ENCODE results near the gene ODAPH. TPM values are rescaled to one million over a fixed set of nuclear protein-coding genes. Genes with fewer than 3 reads are reported as not detected.

Gene ODAPH
- total and polyA plus RNA-seq, 2 donors (not counting 1 experiment from before 2014, with no cell fraction given), result not detected

- Histone ChIP-seq H2AFZ (ENCODE audit: low read length) (no peak overlapping the region), H3K4me2 (ENCODE audit: extremely low read depth, insufficient read depth, low read length) (no peak overlapping the region)
Measured at GRCh38 chr4:75547647-75548387, 8.0 kb upstream of the ODAPH start.

DNA sequence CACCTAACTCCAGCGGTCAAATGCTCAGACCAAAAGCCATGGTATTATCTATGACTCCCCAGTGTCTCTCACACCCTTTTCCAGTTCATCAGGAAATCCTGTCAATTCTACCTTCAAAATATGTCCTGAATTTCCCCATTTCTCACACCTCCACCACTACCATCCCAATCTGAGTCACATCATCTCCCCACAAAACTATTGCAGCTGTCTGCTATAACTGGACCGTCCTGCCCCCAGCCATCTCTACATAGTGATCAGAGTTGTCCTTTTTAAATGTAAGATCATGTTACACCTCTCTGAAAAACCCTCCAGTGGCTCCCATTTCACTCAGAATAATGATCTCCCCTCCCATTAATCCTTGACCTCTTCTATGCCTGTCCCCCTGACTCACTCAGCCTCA lies 6.8 kb upstream of the ODAPH start:
- Histone ChIP-seq H3K4me2 (ENCODE audit: extremely low read depth, insufficient read depth, low read length) (no peak overlapping the region), H4K20me1 (ENCODE audit: control insufficient read depth, extremely low read depth, insufficient read depth, low read length) (no peaks in the 10 kb centered on the region), H3K27me3 (ENCODE audit: control insufficient read depth, insufficient read depth, low read length) (no peaks in the 10 kb centered on the region), H3K79me2 (ENCODE audit: control insufficient read depth, insufficient read depth, low read length) (no peaks in the 10 kb centered on the region), H3K9ac (ENCODE audit: insufficient read depth, low read length) (no peak overlapping the region), H3K36me3 (ENCODE audit: control insufficient read depth, insufficient read depth, low read length) (no peaks in the 10 kb centered on the region), H3K4me3 (replicated peaks in 1 of 4; ENCODE audit: control extremely low read depth in 1 of 4, insufficient read depth in 1 of 4, low read depth in 3 of 4, low read length in 4 of 4) (no peak overlapping the region), H2AFZ (ENCODE audit: low read length) (no peak overlapping the region), H3K4me1 (ENCODE audit: control insufficient read depth, extremely low read depth, insufficient read depth, low read length) (no peaks in the 10 kb centered on the region), H3K9me3 (ENCODE audit: control insufficient read depth, insufficient read depth, low read depth, low read length) (no peaks in the 10 kb centered on the region), H3K27ac (ENCODE audit: insufficient read depth, low read length) (no peak overlapping the region)
- TF ChIP-seq, protein P1, sequence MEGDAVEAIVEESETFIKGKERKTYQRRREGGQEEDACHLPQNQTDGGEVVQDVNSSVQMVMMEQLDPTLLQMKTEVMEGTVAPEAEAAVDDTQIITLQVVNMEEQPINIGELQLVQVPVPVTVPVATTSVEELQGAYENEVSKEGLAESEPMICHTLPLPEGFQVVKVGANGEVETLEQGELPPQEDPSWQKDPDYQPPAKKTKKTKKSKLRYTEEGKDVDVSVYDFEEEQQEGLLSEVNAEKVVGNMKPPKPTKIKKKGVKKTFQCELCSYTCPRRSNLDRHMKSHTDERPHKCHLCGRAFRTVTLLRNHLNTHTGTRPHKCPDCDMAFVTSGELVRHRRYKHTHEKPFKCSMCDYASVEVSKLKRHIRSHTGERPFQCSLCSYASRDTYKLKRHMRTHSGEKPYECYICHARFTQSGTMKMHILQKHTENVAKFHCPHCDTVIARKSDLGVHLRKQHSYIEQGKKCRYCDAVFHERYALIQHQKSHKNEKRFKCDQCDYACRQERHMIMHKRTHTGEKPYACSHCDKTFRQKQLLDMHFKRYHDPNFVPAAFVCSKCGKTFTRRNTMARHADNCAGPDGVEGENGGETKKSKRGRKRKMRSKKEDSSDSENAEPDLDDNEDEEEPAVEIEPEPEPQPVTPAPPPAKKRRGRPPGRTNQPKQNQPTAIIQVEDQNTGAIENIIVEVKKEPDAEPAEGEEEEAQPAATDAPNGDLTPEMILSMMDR (conservative IDR thresholded peaks at IDR 0.05 in 1 of 2, IDR thresholded peaks at IDR 0.05 in 1 of 2; ENCODE audit: low read depth in 1 of 2, low read length in 2 of 2), result no peak
- no peak for TF ChIP-seq EZH2 (IDR thresholded peaks at IDR 0.05; ENCODE audit: low read length, missing control alignments)
- no peak for DNase-seq (ENCODE audit: low read depth in 2 of 2)

More at GRCh38 chr4:75547647-75548387, 8.0 kb upstream of the ODAPH start:
- peak; percentile 29 for DNase-seq (ENCODE audit: low read depth in 2 of 2)
- no peaks in the 10 kb centered on the region for H3K79me2 ChIP-seq (ENCODE audit: control insufficient read depth, insufficient read depth, low read length)
- H3K9ac ChIP-seq (ENCODE audit: insufficient read depth, low read length), result no peak overlapping the region
- H3K27ac ChIP-seq (ENCODE audit: insufficient read depth, low read length), result no peak overlapping the region
- TF ChIP-seq EZH2 (IDR thresholded peaks at IDR 0.05; ENCODE audit: low read length, missing control alignments), result no peak
- TF ChIP-seq, protein P1 (conservative IDR thresholded peaks at IDR 0.05 in 1 of 2, IDR thresholded peaks at IDR 0.05 in 1 of 2; ENCODE audit: low read depth in 1 of 2, low read length in 2 of 2), result no peak
- no peaks in the 10 kb centered on the region for H3K4me1 ChIP-seq (ENCODE audit: control insufficient read depth, extremely low read depth, insufficient read depth, low read length)
- H4K20me1 ChIP-seq (ENCODE audit: control insufficient read depth, extremely low read depth, insufficient read depth, low read length), result no peaks in the 10 kb centered on the region
- H3K27me3 ChIP-seq (ENCODE audit: control insufficient read depth, insufficient read depth, low read length), result no peaks in the 10 kb centered on the region
- H3K9me3 ChIP-seq (ENCODE audit: control insufficient read depth, insufficient read depth, low read depth, low read length), result no peaks in the 10 kb centered on the region
- no peak overlapping the region for H3K4me3 ChIP-seq (replicated peaks in 1 of 4; ENCODE audit: control extremely low read depth in 1 of 4, insufficient read depth in 1 of 4, low read depth in 3 of 4, low read length in 4 of 4)
- no peaks in the 10 kb centered on the region for H3K36me3 ChIP-seq (ENCODE audit: control insufficient read depth, insufficient read depth, low read length)

DNA sequence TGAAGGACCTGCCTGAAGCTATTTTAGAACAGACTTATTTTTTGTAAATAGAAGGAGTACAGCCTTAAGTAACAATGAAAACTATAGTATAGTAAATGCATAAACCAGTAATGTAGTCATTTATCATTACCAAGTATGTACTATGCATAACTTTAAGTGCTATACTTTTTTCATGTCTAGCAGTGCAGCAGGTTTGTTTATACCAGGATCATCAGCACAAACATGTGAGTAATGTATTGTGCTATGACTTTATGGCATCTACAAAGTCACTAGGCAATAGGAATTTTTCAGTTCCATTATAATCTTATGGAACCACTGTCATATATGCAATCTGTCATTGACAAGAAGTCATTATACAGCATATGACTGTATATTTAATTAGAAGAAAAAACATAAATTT lies 3.4 kb upstream of the ODAPH start:
- TF ChIP-seq, protein P1 (conservative IDR thresholded peaks at IDR 0.05 in 1 of 2, IDR thresholded peaks at IDR 0.05 in 1 of 2; ENCODE audit: low read depth in 1 of 2, low read length in 2 of 2), result no peak
- TF ChIP-seq EZH2 (IDR thresholded peaks at IDR 0.05; ENCODE audit: low read length, missing control alignments), result no peak

More for the DNA sequence above, 3.4 kb upstream of the ODAPH start:
- H3K36me3 ChIP-seq (ENCODE audit: control insufficient read depth, insufficient read depth, low read length), result no peaks in the 10 kb centered on the region
- DNase-seq (ENCODE audit: low read depth in 2 of 2), result no peak
- no peaks in the 10 kb centered on the region for H3K27me3 ChIP-seq (ENCODE audit: control insufficient read depth, insufficient read depth, low read length)
- H3K4me3 ChIP-seq (replicated peaks in 1 of 4; ENCODE audit: control extremely low read depth in 1 of 4, insufficient read depth in 1 of 4, low read depth in 3 of 4, low read length in 4 of 4), result no peak overlapping the region
- H3K9ac ChIP-seq (ENCODE audit: insufficient read depth, low read length), result no peak overlapping the region
- no peak overlapping the region for H2AFZ ChIP-seq (ENCODE audit: low read length)
- no peak overlapping the region for H3K27ac ChIP-seq (ENCODE audit: insufficient read depth, low read length)
- H3K9me3 ChIP-seq (ENCODE audit: control insufficient read depth, insufficient read depth, low read depth, low read length), result no peaks in the 10 kb centered on the region
- no peaks in the 10 kb centered on the region for H3K79me2 ChIP-seq (ENCODE audit: control insufficient read depth, insufficient read depth, low read length)
- H4K20me1 ChIP-seq (ENCODE audit: control insufficient read depth, extremely low read depth, insufficient read depth, low read length), result no peaks in the 10 kb centered on the region
- no peaks in the 10 kb centered on the region for H3K4me1 ChIP-seq (ENCODE audit: control insufficient read depth, extremely low read depth, insufficient read depth, low read length)
- no peak overlapping the region for H3K4me2 ChIP-seq (ENCODE audit: extremely low read depth, insufficient read depth, low read length)
